Aorta (tissue), 5 donors: ENCODE data around the gene NTSR1. TPM values are rescaled to one million over a fixed set of nuclear protein-coding genes. Genes with fewer than 3 reads are reported as not detected.

Experiments used
- ATAC-seq: fragments of 200-7000 bp; cut with Tn5 transposase; one replicate; pipeline ENCODE4 v1.9.1; 2022; ENCODE audit warnings: moderate library complexity; ENCODE audit not compliant: low FRiP score
- DNase-seq, 2 donors: peaks; one replicate each; pipeline ENCODE4 v3.0.0-alpha.2; 2020
- H3K27ac ChIP-seq, 2 donors: one replicate each; pipeline ENCODE4 v1.5.1; 2013; ENCODE audit warnings: low read length in 2 of 2, mild to moderate bottlenecking in 2 of 2, moderate library complexity in 2 of 2, control low read depth in 1 of 2, inconsistent platforms in 1 of 2, low read depth in 1 of 2
- H3K27me3 ChIP-seq, 2 donors: one replicate each; pipeline ENCODE4 v1.6.1; 2013; ENCODE audit warnings: control low read depth in 1 of 2, low read length in 1 of 2, mild to moderate bottlenecking in 1 of 2, moderate library complexity in 1 of 2; ENCODE audit not compliant: insufficient read depth in 2 of 2, control insufficient read depth in 1 of 2
- H3K36me3 ChIP-seq, 2 donors: one replicate each; pipeline ENCODE4 v1.6.1; 2013; ENCODE audit warnings: control low read depth in 1 of 2, low read length in 1 of 2, mild to moderate bottlenecking in 1 of 2; ENCODE audit not compliant: insufficient read depth in 2 of 2, control insufficient read depth in 1 of 2
- H3K4me1 ChIP-seq, 2 donors: one replicate each; pipeline ENCODE4 v1.6.1; 2013; ENCODE audit warnings: low read length in 2 of 2, control low read depth in 1 of 2, mild to moderate bottlenecking in 1 of 2, moderate library complexity in 1 of 2; ENCODE audit not compliant: insufficient read depth in 2 of 2, control insufficient read depth in 1 of 2
- H3K4me3 ChIP-seq, 2 donors: one replicate each; pipeline ENCODE4 v1.5.1; 2013; ENCODE audit warnings: low read length in 2 of 2, control low read depth in 1 of 2, mild to moderate bottlenecking in 1 of 2
- H3K9me3 ChIP-seq: one replicate; pipeline ENCODE4 v1.6.1; 2013; ENCODE audit warnings: mild to moderate bottlenecking, low read length; ENCODE audit not compliant: control insufficient read depth
- WGBS, 2 donors: extraction: QIAGEN DNeasy Blood & Tissue Kit; methylation state at CpG; one replicate each; pipeline ENCODE4 v1.1.7; 2013; 5-methylcytosine and 5-hydroxymethylcytosine counted together
- intact Hi-C, 2 donors: fragments of 100-400 bp; cut with DNase I; formaldehyde crosslinking; loops; one replicate each; pipeline versions ENCODE4 v1.14.2 to v1.15.0; 2022
- polyA plus RNA-seq, 2 donors: library from polyadenylated mRNA; stranded (reverse); fragments of 200-250 nt; gene quantifications; one replicate each; pipeline ENCODE4 v1.2.3, GENCODE V29; 2013
- total RNA-seq, 2 donors: library from RNA; stranded (reverse); fragmentation: NEBNext Ultra II Directional; extraction: Animal tissue kit (Norgen Biotek cat#: 25700); gene quantifications; one replicate each; pipeline ENCODE4 v1.2.1, GENCODE V29; 2021
- donor health status: healthy with polysubstance abuse.
- donor health status: Bipolar disorder and iron deficiency.
- donor health status: DM: no; HTN: no; CAD: no.
- donor health status: DM: no; HTN: no; CAD: no.
- donor health status: DM: yes; HTN: yes; CAD: no.

The NTSR1 gene
- total and polyA plus RNA-seq, 4 donors, result not detected

GRCh38 chr20:62777528-62777830 lies 68.8 kb downstream of the NTSR1 start:
- Histone ChIP-seq H3K4me3 (no peak overlapping the region), H3K4me1 (no peaks in the 10 kb centered on the region), H3K27me3 (no peaks in the 10 kb centered on the region), H3K9me3 (no peaks in the 10 kb centered on the region), H3K36me3 (no peaks in the 10 kb centered on the region), H3K27ac (no peak overlapping the region)
- no peak for DNase-seq
- intact Hi-C loops, result no loop called here
- ATAC-seq, result no peak
- WGBS, 2 donors, result 90 to 92% methylated on average over 8 of the region's 8 CpGs

GRCh38 chr20:62778058-62778457 lies 69.4 kb downstream of the NTSR1 start:
- Histone ChIP-seq H3K4me3 (no peak overlapping the region), H3K4me1 (no peaks in the 10 kb centered on the region), H3K27ac (no peak overlapping the region), H3K36me3 (no peaks in the 10 kb centered on the region), H3K27me3 (no peaks in the 10 kb centered on the region), H3K9me3 (no peaks in the 10 kb centered on the region)
- no peak for ATAC-seq
- no peak for DNase-seq
- intact Hi-C loops, result no loop called here
- WGBS, 2 donors, result 95 to 97% methylated on average over 9 of the region's 9 CpGs

DNA sequence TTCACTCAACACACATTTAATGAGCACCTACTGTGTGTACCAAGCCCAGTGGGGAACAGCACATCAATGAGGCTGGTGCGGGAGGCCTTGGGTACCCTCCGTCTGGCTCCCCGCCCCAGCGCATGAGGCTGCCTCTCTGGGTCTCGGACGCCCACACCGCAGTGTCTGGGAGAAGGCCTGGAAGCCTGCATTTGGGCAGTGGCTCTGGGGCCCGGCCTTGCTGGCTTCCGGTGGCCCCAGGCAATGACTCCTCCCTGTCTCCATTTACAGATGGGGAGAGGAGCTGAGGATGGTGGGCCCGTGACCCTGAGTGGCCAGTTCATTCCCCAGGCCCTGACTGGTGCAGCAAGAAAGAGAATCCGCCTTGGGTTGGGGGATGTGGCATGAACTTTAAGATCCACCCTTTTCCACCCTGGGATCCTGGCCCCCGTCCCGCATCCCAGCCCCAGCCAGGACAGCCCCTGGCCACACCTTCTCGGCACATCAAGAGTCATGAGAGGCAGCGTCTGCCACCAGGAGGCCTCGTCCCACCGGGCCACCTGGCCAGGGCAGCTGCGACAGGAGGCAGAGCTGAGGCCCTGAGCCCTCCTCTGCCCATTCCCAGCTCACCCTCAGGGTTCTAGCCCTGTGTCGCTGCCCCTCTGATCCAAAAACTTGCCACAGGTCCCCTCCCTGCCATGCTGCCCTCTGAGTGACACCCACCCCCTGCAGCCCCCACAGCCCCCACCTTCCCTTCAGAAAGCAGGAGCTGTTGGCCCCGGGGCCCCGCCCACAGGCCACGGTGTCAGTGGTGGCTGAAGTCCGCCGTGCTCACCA lies 70.2 kb downstream of the NTSR1 start:
- no peaks in the 10 kb centered on the region for H3K27me3 ChIP-seq
- DNase-seq, result no peak
- intact Hi-C loops, result no loop called here
- ATAC-seq, result no peak
- no peaks in the 10 kb centered on the region for H3K9me3 ChIP-seq
- 81 to 82% methylated on average over 24 of the region's 24 CpGs for WGBS, 2 donors
- no peak overlapping the region for H3K4me3 ChIP-seq
- no peaks in the 10 kb centered on the region for H3K36me3 ChIP-seq
- H3K4me1 ChIP-seq, result no peaks in the 10 kb centered on the region
- no peak overlapping the region for H3K27ac ChIP-seq

DNA sequence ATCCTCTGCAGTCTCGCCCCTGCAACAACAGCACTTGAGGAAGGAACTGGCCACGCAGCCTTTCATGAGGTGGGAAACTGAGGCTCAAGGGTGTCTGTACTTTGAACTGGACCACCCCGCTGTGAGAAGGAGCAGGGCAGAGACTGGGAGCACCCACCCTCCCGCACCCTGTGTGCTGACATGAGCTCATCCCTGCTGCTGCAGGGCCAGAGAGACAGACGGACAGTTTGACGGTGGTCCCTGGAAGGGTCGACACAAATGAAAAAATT lies 70.7 kb downstream of the NTSR1 start:
- WGBS, 2 donors, result 91% methylated on average over 7 of the region's 7 CpGs
- H3K9me3 ChIP-seq, result no peaks in the 10 kb centered on the region
- no peaks in the 10 kb centered on the region for H3K4me1 ChIP-seq
- H3K36me3 ChIP-seq, result no peaks in the 10 kb centered on the region
- no peak for ATAC-seq
- DNase-seq, result no peak
- H3K27ac ChIP-seq, result no peak overlapping the region
- H3K27me3 ChIP-seq, result no peaks in the 10 kb centered on the region
- H3K4me3 ChIP-seq, result no peak overlapping the region
- intact Hi-C loops, result no loop called here

DNA sequence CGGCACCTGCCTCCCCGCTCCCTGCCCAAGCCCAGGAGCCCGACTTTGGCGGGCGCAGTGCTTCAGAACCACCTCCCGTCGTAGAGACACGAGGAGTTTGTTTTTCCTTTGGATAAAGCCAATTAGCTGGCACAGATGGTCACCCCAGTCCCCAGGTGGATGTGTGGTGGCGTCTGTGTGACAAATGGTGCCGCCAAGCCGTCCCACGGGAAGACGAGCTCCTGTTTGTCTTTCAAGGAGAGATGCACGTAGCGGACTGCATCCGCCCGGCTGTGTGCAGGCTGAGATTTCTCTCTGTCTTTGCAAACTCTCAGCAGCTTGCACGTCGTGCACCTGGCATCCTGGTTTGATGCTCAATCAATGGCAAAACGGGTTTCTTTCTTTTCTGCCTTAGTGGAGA lies 71.6 kb downstream of the NTSR1 start:
- DNase-seq (no peak), ATAC-seq (no peak)
- Histone ChIP-seq H3K4me3 (no peak overlapping the region), H3K4me1 (no peaks in the 10 kb centered on the region), H3K27ac (no peak overlapping the region), H3K9me3 (no peaks in the 10 kb centered on the region), H3K36me3 (no peaks in the 10 kb centered on the region), H3K27me3 (no peaks in the 10 kb centered on the region)
- intact Hi-C loops, result no loop called here
- 71 to 73% methylated on average over 20 of the region's 20 CpGs for WGBS, 2 donors

DNA sequence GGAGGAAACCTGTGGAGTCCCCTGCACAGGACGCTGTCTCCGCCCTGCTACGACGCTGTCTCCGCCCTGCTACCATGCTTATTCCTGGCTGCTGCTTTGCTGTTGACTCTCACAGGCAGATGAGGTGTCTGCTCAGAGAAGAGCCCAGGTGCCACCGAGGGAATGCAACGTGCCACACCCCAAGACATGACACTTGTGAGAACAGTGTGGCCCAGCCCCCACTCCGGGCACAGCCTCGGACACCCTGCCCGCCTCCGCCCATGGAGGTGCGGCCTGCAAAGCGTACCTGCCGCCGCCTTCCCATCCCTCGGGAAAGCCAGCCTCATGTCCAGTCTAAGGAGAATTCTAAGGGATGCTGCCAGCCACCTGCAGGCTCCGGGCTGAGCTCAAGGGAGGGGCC lies 72.1 kb downstream of the NTSR1 start:
- WGBS, 2 donors, result 86% methylated on average over 17 of the region's 17 CpGs
- no peak for ATAC-seq
- H3K27me3 ChIP-seq, result no peaks in the 10 kb centered on the region

DNA sequence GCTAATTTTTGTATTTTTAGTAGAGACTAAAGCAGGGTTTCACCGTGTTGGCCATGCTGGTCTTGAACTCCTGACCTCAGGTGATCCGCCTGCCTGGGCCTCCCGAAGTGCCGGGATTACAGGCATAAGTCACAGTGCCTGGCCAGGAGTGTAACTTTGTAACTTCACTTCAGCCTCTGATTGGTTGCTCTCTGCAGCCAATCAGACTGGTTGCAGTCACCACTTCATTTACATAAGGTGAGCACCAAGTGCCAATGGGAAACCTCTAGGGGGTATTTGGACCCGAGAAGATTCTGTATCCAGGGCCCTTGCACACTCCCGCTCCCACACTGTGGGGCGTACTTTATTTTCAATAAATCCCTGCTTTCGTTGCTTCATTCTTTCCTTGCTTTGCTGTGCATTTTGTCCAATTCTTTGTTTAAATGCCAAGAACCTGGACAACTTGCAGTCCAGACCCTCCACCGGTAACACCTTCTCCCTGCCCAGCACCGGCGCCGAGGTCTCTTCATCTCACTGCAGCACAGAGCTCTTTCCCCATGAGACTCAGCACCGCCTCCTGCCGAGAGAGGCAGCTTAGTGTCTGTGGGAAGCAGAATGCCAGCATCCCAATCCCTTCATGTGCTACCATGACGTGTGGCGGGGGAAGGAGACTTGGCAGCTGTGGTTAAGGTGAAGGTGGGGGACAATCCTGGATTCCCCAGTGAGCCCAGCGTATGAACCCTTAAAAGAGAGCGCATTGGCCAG lies 73.7 kb downstream of the NTSR1 start:
- Histone ChIP-seq H3K27me3 (no peaks in the 10 kb centered on the region), H3K36me3 (no peaks in the 10 kb centered on the region), H3K4me3 (no peak overlapping the region), H3K4me1 (no peaks in the 10 kb centered on the region), H3K27ac (no peak overlapping the region), H3K9me3 (no peaks in the 10 kb centered on the region)
- DNase-seq, result no peak
- 91 to 92% methylated on average over 18 of the region's 18 CpGs for WGBS, 2 donors
- no peak for ATAC-seq
- intact Hi-C loops, result no loop called here

More for the DNA sequence above, 72.1 kb downstream of the NTSR1 start:
- no peak overlapping the region for H3K27ac ChIP-seq
- intact Hi-C loops, result no loop called here
- DNase-seq, result no peak
- no peak overlapping the region for H3K4me3 ChIP-seq
- no peaks in the 10 kb centered on the region for H3K4me1 ChIP-seq
- H3K9me3 ChIP-seq, result no peaks in the 10 kb centered on the region
- no peaks in the 10 kb centered on the region for H3K36me3 ChIP-seq

- intact Hi-C loops, result no loop called here
- WGBS, 2 donors, result 74 to 76% methylated on average over 9 of the region's 9 CpGs
- Histone ChIP-seq H3K4me1 (no peaks in the 10 kb centered on the region), H3K27ac (no peak overlapping the region), H3K27me3 (no peaks in the 10 kb centered on the region), H3K36me3 (no peaks in the 10 kb centered on the region), H3K4me3 (no peak overlapping the region), H3K9me3 (no peaks in the 10 kb centered on the region)
- DNase-seq (no peak), ATAC-seq (no peak)
Observed at GRCh38 chr20:62782893-62783278, 74.2 kb downstream of the NTSR1 start.

DNA sequence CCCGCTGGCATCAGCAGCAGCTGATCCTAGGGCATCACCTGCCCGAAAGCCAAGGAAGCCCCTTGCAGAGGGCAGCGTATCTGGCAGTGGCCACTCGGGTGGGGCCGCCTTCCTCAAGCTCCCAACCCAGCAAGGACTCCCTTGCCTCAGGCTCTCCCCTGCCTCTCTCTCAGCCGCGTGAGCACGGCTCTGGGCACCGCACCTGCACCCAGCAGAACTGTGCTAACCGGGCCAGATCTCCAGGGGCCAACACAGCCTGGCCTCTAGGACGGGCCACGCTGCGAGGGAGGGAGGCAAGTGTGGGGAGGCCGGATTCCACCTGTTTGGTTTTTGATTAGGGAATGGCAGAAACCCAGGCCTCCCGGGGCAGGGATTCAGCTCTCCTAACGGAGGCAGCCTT lies 75.9 kb downstream of the NTSR1 start:
- Histone ChIP-seq H3K4me1 (no peaks in the 10 kb centered on the region), H3K27ac (no peak overlapping the region), H3K27me3 (no peaks in the 10 kb centered on the region), H3K36me3 (no peaks in the 10 kb centered on the region), H3K4me3 (no peak overlapping the region), H3K9me3 (no peaks in the 10 kb centered on the region)
- WGBS, 2 donors, result 71 to 72% methylated on average over 16 of the region's 16 CpGs
- no peak for ATAC-seq
- intact Hi-C loops, result no loop called here
- DNase-seq, result no peak
